GM19023 (cell line): Measurements from ENCODE around the gene SPAAR.
"Not testable (repeated sequence)": the region's sequence is repeated elsewhere in the genome, so short reads cannot be mapped to it uniquely, and the experiment has no call there.

ENCODE experiments used
- ATAC-seq: cut with Tn5 transposase; IDR thresholded peaks from one replicate; pipeline ENCODE4 v1.9.1; 2021; ENCODE audit warnings: mild to moderate bottlenecking, moderate library complexity; ENCODE audit not compliant: unreplicated experiment

SPAAR gene, protein sequence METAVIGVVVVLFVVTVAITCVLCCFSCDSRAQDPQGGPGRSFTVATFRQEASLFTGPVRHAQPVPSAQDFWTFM

GRCh38 chr9:35909274-35909673 lies at the start of gene SPAAR:
Gene SPAAR, plus strand, starts transcription at chr9:35909490. Its CDS starts 974 bp downstream, at chr9:35910464.
- ATAC-seq: no peak

DNA sequence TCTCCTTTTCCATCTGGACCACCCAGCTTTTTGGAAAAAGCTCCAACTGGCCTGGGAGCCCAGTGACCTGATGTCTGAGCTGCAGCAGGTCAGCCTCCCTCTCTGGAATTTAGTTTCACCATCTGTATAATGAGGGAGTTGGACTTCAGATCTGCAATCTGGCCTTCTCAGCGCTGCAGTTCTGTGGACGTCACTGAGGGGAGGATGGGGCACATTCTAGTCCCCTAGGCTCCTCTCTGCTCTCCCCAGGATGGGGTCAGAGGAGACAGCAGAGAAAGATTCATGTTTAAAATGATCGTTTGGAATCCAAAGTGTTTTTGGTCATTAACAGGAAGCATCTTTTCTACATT lies 49.3 kb upstream of the SPAAR start:
- ATAC-seq: no peak

GRCh38 chr9:35861161-35861897 lies 48.0 kb upstream of the SPAAR start:
- no peak for ATAC-seq

DNA sequence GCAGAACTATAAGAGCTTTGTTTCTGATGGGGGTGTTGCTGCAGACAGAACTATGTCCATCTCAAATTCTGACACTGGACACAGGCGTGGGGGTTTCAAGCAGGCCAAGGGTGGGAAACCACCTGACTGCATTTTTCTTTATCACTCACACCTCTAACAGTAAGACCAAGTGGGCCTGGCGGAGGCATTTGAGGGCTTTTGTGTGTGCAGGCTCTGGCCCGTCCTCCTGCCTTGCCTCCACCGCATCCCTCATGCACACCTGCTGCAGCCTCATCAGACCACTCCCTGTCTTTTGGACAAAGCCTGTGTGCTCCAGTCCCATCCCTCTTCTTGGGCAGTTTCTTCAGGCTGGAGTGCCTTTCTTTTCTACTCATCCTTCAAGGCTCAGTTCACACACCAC lies 47.0 kb upstream of the SPAAR start:
- no peak for ATAC-seq

- no peak for ATAC-seq
Measured at GRCh38 chr9:35863583-35863982, 45.7 kb upstream of the SPAAR start.

- no peak for ATAC-seq
Measured at GRCh38 chr9:35864695-35865255, 44.5 kb upstream of the SPAAR start.

- no peak for ATAC-seq
Measured at GRCh38 chr9:35867538-35867937, 41.8 kb upstream of the SPAAR start.

DNA sequence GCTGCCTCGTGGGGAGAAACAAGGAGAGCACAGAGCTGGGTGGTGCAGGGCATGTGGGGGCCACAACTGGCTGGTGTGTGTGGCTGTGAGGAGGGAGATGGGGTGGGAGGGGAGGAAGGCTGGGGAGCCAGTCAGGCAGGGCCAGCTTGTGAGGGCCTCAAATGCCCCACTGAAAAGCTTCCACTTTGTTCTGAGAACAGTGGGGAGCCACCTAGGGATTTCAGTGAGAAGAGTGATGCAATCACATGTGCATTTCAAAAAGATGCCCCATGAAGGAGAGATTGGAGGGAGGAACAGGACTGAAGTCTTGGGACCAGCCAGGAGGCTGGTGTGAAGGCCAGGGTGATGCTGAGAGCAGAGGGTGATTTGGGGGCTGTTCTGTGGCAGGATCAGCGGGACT lies 40.4 kb upstream of the SPAAR start:
- no peak for ATAC-seq

DNA sequence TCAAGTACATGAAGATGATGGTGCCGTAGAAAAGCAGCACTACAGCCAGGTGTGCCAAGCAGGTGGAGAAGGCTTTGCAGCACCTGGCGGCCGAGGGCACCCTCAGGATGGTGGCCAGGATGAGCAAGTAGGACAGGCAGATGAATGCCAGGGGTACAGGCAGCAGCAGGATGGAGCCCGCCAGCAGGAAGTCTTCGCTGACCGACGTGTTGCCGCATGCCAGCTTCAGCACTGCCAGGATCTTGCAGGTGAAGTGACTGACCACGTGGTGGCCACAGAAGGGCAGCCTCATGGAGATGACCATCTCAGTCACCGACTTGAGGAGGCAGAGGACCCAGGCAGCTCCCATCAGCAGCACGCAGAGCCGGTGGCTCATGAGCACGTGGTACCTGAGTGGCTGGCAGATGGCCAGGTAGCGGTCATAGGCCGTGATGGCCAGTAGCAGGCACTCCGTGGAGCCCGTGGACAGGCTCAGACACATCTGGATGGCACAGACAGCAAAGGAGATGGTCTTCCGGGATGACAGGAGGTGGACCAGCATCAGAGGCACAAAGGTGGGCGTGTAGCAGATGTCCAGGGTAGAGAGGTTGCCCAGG lies 39.6 kb upstream of the SPAAR start:
- ATAC-seq: no peak

GRCh38 chr9:35870351-35870923 lies 38.9 kb upstream of the SPAAR start, which contains the start of gene OR13J1:
Gene OR13J1, minus strand, starts transcription at chr9:35870401. Its CDS starts 0 bp downstream, at chr9:35870401.
- no peak for ATAC-seq

- ATAC-seq: no peak
Measured at GRCh38 chr9:35871545-35871944, 37.7 kb upstream of the SPAAR start.

- no peak for ATAC-seq
Measured at GRCh38 chr9:35872505-35872904, 36.8 kb upstream of the SPAAR start.

DNA sequence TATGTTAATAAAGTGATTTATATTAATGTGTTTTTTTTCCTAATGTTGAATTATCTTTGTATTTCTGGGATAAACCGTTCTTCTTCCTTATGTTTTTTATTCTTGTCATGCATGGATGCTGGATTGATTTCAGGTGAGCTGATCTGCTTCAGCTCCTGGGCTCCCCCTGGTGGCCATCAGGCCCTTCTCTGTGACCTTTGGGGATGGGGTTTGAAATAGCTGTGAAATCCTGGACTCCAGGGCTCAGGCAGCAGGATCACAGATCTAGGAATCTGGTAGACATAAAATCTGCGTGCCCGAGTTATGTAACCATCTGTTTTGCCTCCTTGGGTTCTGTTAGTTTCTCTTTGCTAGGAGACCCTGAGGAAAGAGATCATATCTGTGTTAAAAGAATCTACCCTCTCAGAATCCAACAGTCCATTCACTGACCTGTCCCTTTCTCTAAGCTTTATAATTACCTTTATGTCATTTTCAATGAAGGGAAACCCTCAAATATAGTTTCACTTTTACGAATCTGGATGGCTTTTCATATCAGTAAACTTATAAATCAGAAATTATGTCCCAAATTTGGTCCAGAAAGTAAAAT lies 26.9 kb upstream of the SPAAR start:
- ATAC-seq: no peak

DNA sequence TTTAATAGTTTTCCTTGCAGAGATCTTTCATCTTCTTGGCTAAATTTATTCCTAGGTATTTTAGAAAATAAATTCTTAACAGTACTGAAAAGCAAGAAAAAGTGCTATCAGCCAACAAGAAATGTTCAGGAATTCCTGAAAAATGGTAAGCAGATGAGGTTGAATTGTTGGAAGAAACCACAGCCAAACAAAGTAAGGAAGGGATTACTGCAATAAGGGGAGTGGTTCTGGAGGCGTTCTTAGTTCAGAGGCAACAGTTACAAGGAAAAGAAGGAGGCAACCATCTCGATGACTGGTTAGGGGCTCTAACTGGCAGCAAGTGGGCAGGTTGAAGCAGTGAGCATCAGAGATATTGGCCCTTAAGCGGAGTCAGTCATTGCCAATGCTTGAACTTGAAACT lies 26.3 kb upstream of the SPAAR start:
- no peak for ATAC-seq

DNA sequence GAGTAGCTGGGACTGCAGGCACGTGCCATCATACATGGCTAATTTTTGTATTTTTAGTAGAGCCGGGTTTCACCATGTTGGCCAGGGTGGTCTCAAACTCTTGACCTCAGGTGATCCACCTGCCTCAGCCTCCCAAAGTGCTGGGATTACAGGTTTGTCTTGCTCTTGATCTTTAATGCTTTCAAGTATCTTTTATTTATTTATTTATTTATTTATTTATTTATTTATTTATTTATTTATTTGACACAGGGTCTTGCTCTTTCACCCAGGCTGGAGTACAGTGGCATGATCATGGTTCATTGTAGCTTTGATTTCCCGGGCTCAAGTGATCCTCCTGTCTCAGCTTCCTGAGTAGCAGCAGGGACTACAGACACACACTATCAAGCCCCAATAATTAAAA lies 24.4 kb upstream of the SPAAR start:
- ATAC-seq: not testable (repeated sequence)

- no peak for ATAC-seq
Measured at GRCh38 chr9:35891646-35892045, 17.6 kb upstream of the SPAAR start.

DNA sequence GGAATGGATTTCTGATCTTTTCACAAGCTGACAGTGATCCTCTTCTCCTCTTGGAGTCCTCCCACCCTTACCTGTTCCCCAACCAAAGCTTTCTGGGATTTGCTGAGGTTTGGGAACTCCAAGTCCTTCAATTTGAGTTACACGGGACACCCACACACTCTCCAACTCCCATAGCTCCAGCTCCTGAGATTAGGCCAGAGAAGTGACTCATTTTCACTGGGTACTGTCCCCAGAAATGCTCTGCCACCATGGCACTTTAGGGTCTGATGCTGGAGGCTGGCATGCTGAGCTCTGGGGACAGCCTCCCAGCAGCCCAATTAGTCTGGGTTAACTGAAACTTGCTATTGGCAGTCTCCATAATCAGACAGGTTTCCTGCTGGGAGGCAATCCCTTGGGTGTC lies 17.2 kb upstream of the SPAAR start:
- no peak for ATAC-seq

GRCh38 chr9:35896570-35896969 lies 12.7 kb upstream of the SPAAR start:
- ATAC-seq: no peak

GRCh38 chr9:35897376-35898099 lies 11.8 kb upstream of the SPAAR start:
- not testable (repeated sequence) for ATAC-seq

DNA sequence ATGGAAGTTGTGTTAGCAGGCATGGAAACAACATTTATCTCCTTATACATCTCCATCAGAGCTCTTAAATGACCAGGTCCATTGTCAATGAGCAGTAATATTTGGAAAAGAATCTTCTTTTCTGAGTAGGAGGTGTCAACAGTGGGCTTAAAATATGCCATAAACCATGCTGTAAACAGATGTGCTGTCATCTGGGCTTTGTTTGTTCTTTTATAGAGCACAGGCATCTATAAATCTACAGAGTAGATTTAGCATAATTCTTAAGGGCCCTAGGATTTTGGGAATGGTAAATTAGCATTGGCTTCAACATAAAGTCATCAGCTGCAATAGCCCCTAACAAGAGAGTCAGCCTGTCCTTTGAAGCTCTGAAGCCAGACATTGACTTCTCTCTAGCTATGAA lies 11.0 kb upstream of the SPAAR start:
- no peak for ATAC-seq

DNA sequence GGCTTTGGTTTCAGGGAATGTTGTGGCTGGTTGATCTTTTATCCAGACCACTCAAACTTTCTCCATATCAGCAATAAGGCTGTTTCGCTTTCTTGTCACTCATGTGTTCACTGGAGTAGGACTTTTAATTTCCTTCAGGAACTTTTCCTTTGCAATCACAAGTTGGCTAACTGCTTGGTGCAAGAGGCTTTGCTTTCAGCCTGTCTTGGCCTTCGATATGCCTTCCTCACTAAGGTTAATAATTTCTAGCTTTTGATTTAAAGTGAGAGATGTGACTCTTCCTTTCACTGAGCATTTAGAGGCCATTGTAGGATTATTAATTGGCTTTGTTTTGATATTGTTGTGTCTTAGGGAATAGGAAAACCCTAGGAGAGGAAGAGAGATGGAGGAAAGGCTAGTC lies 10.3 kb upstream of the SPAAR start:
- ATAC-seq: no peak
